Fibroblast of mammary gland (primary cell): ENCODE data around the gene IL27RA.

Experiments used
- DNase-seq: peaks from one replicate; pipeline ENCODE4 v3.0.0-alpha.2; 2010; ENCODE audit warnings: low read depth
- H3K4me3 ChIP-seq: 2 replicates; pipeline ENCODE4 v1.5.1; 2011; ENCODE audit warnings: low read depth, mild to moderate bottlenecking, low read length, moderate library complexity; ENCODE audit not compliant: control insufficient read depth
- TF ChIP-seq, protein P1 (sequence below): conservative IDR thresholded peaks from 2 replicates; pipeline ENCODE4 v1.5.1; 2011; ENCODE audit warnings: low read depth, low read length, inconsistent platforms; ENCODE audit not compliant: control insufficient read depth, insufficient read depth

IL27RA gene

DNA sequence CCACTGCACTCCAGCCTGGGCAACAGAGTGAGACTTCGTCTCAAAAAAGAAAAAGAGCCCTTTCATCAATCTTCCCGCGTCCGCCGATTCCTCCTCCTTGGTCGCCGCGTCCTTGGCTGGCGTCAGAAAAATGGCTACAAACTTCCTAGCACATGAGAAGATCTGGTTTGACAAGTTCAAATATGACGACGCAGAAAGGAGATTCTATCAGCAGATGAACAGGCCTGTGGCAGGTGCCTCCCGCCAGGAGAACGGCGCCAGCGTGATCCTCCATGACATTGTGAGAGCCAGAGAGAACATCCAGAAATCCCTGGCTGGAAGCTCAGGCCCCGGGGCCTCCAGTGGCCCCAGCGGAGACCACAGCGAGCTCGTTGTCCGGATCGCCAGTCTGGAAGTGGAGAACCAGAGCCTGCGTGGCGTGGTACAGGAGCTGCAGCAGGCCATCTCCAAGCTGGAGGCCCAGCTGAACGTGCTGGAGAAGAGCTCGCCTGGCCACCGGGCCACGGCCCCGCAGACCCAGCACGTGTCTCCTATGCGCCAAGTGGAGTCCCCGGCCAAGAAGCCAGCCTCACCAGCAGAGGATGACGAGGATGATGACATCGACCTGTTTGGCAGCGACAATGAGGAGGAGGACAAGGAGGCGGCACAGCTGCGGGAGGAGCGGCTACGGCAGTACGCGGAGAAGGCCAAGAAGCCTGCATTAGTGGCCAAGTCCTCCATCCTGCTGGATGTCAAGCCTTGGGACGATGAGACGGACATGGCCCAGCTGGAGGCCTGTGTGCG, 38.9 kb downstream of the IL27RA start:
- TF ChIP-seq, protein P1, sequence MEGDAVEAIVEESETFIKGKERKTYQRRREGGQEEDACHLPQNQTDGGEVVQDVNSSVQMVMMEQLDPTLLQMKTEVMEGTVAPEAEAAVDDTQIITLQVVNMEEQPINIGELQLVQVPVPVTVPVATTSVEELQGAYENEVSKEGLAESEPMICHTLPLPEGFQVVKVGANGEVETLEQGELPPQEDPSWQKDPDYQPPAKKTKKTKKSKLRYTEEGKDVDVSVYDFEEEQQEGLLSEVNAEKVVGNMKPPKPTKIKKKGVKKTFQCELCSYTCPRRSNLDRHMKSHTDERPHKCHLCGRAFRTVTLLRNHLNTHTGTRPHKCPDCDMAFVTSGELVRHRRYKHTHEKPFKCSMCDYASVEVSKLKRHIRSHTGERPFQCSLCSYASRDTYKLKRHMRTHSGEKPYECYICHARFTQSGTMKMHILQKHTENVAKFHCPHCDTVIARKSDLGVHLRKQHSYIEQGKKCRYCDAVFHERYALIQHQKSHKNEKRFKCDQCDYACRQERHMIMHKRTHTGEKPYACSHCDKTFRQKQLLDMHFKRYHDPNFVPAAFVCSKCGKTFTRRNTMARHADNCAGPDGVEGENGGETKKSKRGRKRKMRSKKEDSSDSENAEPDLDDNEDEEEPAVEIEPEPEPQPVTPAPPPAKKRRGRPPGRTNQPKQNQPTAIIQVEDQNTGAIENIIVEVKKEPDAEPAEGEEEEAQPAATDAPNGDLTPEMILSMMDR = no peak
- DNase-seq = no peak
- no peak overlapping the region for H3K4me3 ChIP-seq

DNA sequence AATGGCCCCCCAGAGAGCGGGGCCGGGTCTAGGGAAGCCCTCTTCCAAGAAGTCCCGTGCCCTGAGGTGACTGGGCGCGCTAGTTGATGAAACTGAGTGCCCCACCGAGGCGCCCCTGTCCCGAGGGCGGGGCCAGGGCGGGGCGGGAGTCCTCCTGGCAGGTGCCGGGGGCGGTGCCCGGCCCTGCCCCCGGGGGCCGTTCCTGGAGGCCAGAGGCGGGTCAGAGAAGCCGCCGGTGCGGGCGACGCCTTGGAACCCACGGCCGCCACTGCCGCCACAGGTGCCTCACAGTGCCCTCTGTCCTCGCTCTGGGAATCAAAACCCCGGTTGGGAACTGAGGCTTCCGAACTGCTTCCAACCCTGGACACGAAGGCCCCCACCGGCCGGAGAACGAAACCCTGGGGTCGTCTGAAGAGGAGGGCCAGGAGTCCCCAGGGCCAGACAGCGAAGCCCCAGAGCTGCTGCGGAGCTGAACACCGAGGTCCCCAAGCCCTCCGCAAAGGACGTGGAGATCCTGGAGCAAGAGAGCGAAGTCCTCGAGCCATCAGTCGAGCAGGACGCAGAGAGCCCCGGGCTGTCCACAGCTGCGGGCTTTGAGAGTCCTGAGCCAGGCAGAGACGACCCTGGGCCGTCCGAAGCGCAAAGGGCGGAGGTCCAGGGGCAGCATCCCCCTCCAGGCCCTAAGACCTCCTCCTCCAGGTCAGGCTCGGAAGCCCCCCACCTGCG, 41.1 kb downstream of the IL27RA start, which contains the start of gene MISP3:
Gene MISP3 (plus strand): TSS at position 252 of the 726 bp plus-strand sequence. CDS start 524 bp downstream, outside the sequence.
- H3K4me3 ChIP-seq = peak within 1 kb of the TSS; percentile 58
- TF ChIP-seq, protein P1 = no peak
- DNase-seq = no peak

DNA sequence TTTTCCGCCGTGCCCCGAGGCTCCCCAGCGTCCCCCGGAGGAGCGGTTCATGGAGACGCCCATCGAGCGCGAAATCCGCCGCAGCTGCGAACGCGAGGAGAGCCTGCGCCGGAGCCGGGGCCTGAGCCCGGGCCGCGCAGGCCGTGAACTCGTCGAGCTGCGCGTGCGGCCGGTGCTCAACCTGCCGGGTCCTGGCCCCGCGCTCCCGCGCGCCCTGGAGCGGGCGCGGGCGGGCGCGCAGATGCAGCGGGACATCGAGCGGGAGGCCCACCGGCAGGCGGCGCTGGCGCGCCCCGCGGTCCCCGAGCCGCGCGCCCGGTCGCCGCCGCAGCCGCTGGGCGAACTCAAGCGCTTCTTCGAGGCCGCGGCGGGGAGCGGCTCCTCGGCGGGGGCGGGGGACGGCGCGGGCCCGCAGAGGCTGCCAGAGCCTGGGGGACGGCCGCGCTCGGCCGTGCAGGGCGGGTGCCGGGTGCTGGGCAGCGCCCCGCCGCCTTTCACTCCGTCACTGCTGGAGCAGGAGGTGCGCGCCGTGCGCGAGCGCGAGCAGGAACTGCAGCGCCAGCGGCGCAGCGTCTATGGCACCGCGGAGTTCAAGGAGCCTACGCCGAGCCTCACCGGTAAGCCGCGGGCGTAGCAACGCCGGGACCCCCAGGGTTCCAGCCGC, 41.8 kb downstream of the IL27RA start:
- peak overlapping the region; percentile 58 for H3K4me3 ChIP-seq
- DNase-seq = peak; percentile 76
- TF ChIP-seq, protein P1 = no peak

DNA sequence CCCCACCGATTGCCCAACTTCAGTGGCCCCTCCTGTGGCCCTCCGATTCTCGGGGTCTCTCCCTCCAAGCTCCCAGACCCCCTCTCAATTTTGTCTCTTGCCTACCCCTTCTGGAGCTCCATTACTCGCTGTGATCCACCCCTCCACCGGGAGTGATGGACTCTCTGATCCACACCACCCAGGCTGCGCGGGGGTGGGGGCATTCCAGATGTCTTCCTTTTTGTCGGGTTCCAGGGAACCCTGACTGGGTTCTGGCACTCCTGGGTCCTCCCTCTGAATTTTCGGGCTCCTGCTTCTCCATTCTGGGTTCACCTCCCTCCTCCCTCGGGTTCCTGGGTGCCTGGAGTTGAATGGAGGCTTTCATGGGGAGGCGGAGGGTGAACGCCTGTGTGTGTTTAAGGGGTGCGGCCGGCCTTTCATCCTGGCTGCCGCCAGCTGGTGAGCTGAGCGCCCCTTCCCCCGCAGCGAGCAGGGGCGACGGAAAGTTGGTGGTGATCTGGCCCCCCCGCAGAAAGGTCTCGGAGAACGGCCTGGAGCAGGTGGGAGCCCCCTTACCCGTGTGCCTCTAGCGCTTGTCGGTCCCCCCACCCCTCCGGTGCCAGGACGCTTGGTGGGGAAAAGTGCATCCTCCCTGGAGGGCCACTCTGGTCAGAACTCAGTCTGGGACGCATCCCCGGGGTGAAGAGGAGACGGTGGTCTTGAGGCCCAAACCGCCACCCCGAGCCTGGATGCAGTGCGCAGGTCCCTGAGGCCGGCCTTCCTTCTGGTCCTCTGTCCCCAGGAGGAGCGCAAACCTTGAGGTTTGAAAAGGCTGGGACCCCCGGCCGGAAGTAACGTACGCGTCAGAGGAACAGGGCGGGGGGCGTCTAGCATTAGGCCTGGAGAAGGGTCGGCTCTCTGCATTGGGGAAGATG, 42.6 kb downstream of the IL27RA start:
- DNase-seq = no peak
- peak overlapping the region; percentile 58 for H3K4me3 ChIP-seq
- TF ChIP-seq, protein P1 = no peak

DNA sequence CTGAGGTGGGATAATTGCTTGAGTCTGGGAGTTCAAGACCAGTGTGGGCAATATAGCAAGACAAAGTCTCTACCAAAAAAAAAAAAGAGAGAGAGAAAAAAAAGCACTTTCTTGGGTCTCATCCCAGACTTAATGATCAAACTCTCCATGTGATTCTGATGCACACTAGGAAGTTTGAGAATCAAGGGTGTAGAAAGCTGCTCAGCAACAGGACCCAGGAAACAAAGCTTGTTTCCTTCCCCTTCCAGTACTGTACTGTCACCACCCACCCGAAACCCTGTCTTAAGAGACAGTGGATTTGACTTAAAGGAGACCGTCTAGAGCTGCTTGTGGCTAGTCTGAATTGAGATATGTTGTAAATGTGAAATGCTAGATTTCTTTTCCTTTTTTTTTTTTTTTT, 46.8 kb downstream of the IL27RA start:
- TF ChIP-seq, protein P1 = no peak
- DNase-seq = peak; percentile 56

More for the DNA sequence above, 46.8 kb downstream of the IL27RA start:
- no peak overlapping the region for H3K4me3 ChIP-seq
